ENCODE data around the gene GAS2L1.
A peak's percentile ranks its signal among the peaks of the same experiment; 100 is the strongest.

The GAS2L1 gene

GRCh38 chr22:29275819-29276565 is 30.5 kb upstream of the GAS2L1 start:
- DNase-seq (no peak), ATAC-seq (ENCODE audit: insufficient read depth, low read depth) (no peak)
- Histone ChIP-seq H3K9ac (ENCODE audit: low read depth, low read length) (no peak overlapping the region), H3K4me2 (ENCODE audit: insufficient read depth, low read length) (0 out of 2 replicates have a peak overlapping the region, but pooled peaks have one; percentile 10), H3K79me2 (ENCODE audit: insufficient read depth, low read length) (peaks cover 99% of the 10 kb centered on the region), H3K4me1 (ENCODE audit: insufficient read depth, low read length) (peaks cover 34% of the 10 kb centered on the region), H3K36me3 (ENCODE audit: insufficient read depth, low read length) (peaks cover 96% of the 10 kb centered on the region), H3K27ac (ENCODE audit: low read length) (no peak overlapping the region), H3K9me3 (ENCODE audit: insufficient read depth, low read length, severe bottlenecking) (no peaks in the 10 kb centered on the region), H3K4me3 (ENCODE audit: low read depth in 1 of 2, low read length in 2 of 2) (no peak overlapping the region), H2AFZ (ENCODE audit: low read depth, low read length) (no peak overlapping the region), H4K20me1 (ENCODE audit: insufficient read depth, low read length) (peaks cover 92% of the 10 kb centered on the region), H3K27me3 (ENCODE audit: insufficient read depth, low read length, poor library complexity) (no peaks in the 10 kb centered on the region)
- no peak for TF ChIP-seq CTCF (IDR thresholded peaks at IDR 0.05; ENCODE audit: borderline replicate concordance, extremely low read depth, low read length, poor library complexity, severe bottlenecking)

- TF ChIP-seq EZH2 (IDR thresholded peaks at IDR 0.05; ENCODE audit: borderline replicate concordance, low read depth, low read length, severe bottlenecking), result no peak
- no peak for TF ChIP-seq CTCF (IDR thresholded peaks at IDR 0.05; ENCODE audit: borderline replicate concordance, extremely low read depth, low read length, poor library complexity, severe bottlenecking)
- 0 out of 3 replicates have a peak, but pooled peaks have one; percentile 19 for ATAC-seq (ENCODE audit: insufficient read depth, low read depth)
- Histone ChIP-seq H3K27ac (ENCODE audit: low read length) (no peak overlapping the region), H3K9me3 (ENCODE audit: insufficient read depth, low read length, severe bottlenecking) (no peaks in the 10 kb centered on the region), H3K36me3 (ENCODE audit: insufficient read depth, low read length) (peaks cover 93% of the 10 kb centered on the region), H3K4me2 (ENCODE audit: insufficient read depth, low read length) (no peak overlapping the region), H4K20me1 (ENCODE audit: insufficient read depth, low read length) (peaks cover 86% of the 10 kb centered on the region), H3K27me3 (ENCODE audit: insufficient read depth, low read length, poor library complexity) (no peaks in the 10 kb centered on the region), H3K4me1 (ENCODE audit: insufficient read depth, low read length) (peaks cover 15% of the 10 kb centered on the region), H3K79me2 (ENCODE audit: insufficient read depth, low read length) (peaks cover 96% of the 10 kb centered on the region), H2AFZ (ENCODE audit: low read depth, low read length) (no peak overlapping the region), H3K9ac (ENCODE audit: low read depth, low read length) (no peak overlapping the region), H3K4me3 (ENCODE audit: low read depth in 1 of 2, low read length in 2 of 2) (no peak overlapping the region)
- DNase-seq, result no peak
Observed at GRCh38 chr22:29277927-29278326, 28.5 kb upstream of the GAS2L1 start.

- no peak overlapping the region for H3K4me2 ChIP-seq (ENCODE audit: insufficient read depth, low read length)
- H2AFZ ChIP-seq (ENCODE audit: low read depth, low read length), result no peak overlapping the region
- no peak overlapping the region for H3K27ac ChIP-seq (ENCODE audit: low read length)
- H4K20me1 ChIP-seq (ENCODE audit: insufficient read depth, low read length), result peaks cover 85% of the 10 kb centered on the region
- peaks cover 94% of the 10 kb centered on the region for H3K79me2 ChIP-seq (ENCODE audit: insufficient read depth, low read length)
- H3K4me3 ChIP-seq (ENCODE audit: low read depth in 1 of 2, low read length in 2 of 2), result no peak overlapping the region
- no peak for TF ChIP-seq CTCF (IDR thresholded peaks at IDR 0.05; ENCODE audit: borderline replicate concordance, extremely low read depth, low read length, poor library complexity, severe bottlenecking)
- DNase-seq (no peak), ATAC-seq (ENCODE audit: insufficient read depth, low read depth) (no peak)
- H3K9ac ChIP-seq (ENCODE audit: low read depth, low read length), result no peak overlapping the region
- no peaks in the 10 kb centered on the region for H3K9me3 ChIP-seq (ENCODE audit: insufficient read depth, low read length, severe bottlenecking)
- no peaks in the 10 kb centered on the region for H3K27me3 ChIP-seq (ENCODE audit: insufficient read depth, low read length, poor library complexity)
- peaks cover 94% of the 10 kb centered on the region for H3K36me3 ChIP-seq (ENCODE audit: insufficient read depth, low read length)
- no peaks in the 10 kb centered on the region for H3K4me1 ChIP-seq (ENCODE audit: insufficient read depth, low read length)
Observed at GRCh38 chr22:29284196-29284595, 22.3 kb upstream of the GAS2L1 start.

Measured in DND-41 (cell line).